ENCODE measurements around the gene MINDY1.

Gene MINDY1

DNA sequence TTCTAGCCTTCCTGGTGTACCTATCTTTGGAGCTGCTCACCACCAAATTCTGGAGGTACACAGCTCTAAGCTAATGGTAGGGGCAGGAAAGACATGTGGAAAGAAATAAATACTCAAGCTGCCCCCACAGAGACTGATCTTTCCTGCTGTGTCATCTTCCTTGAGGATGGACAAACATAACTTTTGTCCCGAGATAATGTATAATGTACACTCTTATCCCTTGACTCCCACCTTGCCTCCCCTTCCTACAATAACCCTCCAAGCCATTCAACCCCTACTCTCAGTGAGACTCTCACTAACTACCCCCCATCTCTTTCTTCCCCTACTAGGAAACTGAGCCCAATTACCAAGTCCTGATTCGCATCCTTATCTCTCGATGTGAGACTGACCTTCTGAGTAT is 12.5 kb downstream of the MINDY1 start:
- FAIRE-seq = no peak
- no peak for DNase-seq (ENCODE audit: insufficient read length, low spot score)

DNA sequence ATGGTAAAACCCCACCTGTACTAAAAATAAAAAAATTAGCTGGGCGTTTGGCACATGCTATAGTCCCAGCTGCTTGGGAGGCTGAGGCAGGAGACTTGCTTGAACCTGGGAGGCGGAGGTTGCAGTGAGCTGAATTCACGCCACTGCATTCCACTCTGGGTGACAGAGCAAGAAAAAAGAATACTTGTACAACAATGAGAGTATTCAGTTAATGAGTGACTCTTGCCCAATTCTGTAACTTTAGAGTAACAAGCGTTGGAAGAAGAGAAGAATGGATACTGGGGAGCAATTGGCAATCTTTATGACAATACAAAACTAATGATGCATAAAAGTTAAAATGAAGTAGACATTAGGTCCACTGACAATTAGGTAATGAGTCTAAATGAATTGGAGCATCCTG is 14.1 kb downstream of the MINDY1 start:
- FAIRE-seq = no peak
- DNase-seq (ENCODE audit: insufficient read length, low spot score) = no peak

DNA sequence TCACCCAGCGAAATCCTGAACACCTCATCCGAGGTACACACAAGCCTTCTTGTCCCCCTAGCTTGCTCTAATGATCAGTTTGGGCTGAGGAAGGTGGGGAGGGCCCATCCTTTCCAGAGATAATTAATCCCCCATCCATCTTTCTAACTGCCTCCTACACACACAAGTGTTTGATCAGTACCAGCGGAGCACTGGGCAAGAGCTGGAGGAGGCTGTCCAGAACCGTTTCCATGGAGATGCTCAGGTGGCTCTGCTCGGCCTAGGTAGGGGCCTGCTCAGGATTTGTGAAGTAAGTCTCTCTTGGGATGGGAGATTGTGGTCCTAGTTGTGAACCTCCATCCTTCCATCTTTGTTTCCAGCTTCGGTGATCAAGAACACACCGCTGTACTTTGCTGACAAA is 18.8 kb downstream of the MINDY1 start:
- no peak for DNase-seq (ENCODE audit: insufficient read length, low spot score)

DNA sequence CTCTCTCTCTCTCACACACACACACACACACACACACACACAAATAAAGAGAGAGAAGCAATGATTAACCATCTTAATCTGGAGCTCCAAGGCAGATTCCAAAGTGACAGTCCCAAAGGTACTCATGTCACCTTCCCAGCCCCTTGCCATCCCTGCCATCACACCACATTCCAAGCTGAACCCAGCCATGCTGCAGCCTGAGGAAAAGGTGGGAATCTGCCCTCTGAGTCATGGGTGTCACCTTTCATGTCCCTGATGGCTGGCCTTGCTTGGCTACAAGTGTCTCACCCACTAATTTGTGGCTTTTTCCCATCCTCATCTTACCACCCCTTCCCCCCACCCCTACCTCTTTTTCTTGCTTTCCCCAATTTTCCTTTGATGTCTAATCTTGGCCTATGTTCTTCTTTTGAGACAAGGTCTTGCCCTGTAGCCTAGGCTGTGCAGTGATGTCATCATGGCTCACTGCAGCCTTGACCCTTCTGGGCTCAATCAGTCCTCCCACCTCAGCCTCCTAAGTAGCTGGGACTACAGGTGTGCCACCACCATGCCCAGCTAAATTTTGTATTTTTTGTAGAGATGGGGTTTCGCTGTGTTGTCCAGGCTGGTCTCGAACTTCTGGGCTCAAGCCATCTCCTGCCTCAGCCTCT is 21.4 kb downstream of the MINDY1 start:
- no peak for DNase-seq (ENCODE audit: insufficient read length, low spot score)
- FAIRE-seq = no peak

More for the DNA sequence above, 18.8 kb downstream of the MINDY1 start:
- FAIRE-seq = no peak

DNA sequence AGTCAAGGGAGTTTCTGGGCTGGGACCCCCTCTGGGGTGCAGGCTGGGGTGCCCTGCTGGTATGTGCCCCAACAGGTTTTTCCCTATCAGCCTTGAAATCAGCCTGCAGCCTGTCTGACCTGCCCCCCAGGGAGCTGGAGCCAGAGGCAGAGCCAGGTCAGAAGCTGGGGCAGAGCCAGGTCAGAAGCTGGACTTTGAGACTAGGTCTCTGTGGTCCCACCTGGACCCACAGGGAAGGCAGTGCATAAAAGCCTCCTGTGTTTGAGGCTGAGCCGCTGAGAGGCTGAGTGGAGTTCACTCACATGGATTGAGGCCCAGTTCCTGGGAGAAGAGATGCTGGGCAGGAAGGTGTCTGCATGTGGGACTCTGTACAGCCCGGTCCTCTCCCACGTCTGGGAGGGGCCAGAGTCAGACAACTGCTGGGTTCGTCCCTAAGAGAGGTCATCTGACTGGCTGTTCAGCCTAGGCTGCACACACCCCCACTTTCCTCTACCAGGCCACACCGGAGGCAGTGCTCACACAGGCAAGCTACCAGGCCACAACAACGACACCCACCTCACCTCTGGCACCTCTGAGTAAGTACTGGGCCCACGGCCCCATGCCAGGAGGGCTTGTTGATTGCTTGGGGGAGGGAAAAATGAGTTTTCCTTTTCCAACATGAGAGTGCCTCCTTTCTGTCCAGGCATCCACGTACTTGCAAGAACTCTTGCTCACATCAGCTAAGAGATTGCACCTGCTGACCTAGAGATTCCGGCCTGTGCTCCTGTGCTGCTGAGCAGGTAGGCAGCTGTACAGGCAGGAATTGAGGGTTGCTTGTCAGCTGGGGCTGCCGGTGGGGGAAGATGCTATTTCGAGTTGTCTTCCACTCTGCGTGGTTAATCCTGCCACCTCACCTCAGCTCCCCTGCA is 24.6 kb downstream of the MINDY1 start, which contains the start of gene ANXA9:
TSS of gene ANXA9 (plus strand) at position 488 of the 908 bp plus-strand sequence. CDS start 814 bp downstream, outside the sequence.
- DNase-seq (ENCODE audit: insufficient read length, low spot score) = no peak
- no peak for FAIRE-seq

DNA sequence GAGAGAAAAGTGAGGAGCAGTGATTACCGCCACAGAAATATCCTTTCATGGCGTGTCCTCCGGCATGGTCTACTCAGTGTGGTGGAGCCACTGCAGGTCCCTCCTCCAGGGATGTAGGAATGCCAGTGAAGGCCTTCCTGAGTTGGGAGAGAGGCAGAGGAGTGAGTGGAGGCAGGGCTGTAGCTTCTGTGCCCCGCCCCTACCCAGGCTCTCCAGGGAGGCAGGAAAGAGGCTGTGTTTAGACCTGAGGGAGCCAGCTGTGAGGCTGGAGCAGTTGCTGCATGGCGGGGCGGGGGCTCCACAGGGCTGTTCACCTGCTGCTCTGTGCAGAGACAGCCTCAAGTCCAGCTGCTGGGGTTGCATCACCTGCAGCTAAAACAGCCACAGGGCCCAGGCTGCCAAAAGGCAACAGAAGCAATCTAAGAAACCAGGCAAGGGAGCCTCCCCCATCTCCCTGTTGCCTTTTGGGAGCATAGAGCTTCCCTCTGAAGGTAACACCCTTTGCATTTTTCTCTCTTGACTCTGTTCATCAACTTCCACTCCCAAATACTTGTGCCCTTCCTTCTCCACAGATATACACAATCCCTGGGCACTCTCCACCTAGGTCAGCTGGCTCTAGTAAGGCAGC is 25.4 kb downstream of the MINDY1 start:
- DNase-seq (ENCODE audit: insufficient read length, low spot score) (no peak), FAIRE-seq (no peak)

DNA sequence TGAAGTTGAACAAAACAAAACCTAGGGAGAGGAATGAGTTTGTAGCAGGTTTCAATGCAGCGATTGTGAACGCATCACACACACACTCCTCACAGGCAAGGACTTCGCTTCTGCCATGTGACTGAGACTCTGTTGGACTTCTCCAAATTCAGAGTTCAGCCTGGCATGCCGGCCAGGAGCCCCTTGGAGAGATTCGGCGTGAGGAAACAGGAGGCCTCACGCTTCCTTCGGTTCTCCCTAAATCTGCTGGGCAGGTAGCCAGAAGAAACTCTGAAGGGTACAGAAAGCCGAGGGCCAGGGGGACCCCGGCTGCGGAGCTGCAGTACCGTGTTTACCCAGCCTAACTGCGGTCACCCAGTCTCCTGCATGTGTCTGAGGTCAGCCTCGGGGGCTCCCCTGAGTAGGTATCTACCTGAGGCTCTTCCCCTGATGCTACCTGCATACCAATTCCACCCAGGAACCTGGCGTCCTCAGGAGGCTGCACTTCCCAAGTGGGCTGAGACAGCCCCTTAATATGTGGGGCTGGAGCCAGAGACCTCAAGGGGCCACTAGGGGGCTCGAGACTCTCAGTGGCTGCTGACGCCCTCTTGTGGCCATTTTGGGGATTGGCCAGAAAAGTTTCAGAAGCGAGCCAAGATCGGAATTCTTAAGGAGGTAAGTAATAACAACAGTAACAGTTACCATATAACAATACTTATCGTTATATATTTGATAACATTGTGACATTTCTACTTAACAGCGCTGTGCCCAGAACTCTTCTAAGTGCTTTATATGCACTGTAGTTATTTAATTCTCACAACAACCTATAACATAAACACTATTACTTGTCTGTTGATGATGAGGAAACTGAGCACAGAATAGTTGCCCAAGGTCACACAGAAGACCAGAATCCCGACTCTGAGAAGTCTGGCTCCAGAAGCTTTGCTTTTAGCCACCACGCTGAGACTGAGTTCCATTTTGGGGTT is 27.3 kb downstream of the MINDY1 start:
- DNase-seq (ENCODE audit: insufficient read length, low spot score) = peak; percentile 84
- no peak for FAIRE-seq

DNA sequence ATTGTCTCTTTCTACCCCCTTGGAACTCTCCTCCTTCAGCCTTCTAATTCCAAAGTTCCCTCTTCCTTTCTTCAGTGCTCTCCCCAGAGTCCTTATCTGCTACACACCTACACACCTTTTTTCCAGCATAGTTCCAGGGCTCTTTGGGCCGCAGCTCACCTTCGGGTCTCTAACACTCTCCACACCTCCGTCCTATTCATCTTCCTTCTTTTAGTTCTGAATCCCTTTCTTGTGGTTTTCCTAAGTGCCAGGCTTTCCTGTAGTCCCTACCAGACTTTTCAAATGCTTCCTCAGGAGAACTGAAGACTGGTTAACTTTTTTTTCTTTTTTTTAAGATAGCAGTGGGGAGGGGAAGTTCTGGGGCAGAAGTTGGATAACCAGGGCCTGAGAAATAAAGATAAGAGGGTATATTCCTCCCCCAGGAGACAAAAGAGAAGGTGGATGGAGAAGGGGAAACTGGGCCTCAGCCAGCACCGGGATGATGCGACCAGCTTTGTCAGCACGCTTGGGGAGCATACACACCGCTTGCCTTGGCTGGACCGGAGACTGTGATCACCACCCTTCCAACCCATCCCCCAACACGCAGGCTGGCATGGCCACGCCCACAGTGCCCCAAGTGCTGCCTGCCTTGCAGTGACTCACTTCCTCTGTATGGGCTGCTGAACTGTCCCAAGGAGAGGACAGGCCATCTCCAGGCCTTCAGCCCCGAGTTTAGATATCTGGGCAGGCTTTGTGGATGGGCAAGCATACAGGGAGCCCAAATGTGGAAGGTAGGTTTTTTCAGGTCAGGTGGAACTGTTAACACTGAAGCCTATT is 29.6 kb downstream of the MINDY1 start:
- peak; percentile 48 for FAIRE-seq
- DNase-seq (ENCODE audit: insufficient read length, low spot score) = peak; percentile 94

DNA sequence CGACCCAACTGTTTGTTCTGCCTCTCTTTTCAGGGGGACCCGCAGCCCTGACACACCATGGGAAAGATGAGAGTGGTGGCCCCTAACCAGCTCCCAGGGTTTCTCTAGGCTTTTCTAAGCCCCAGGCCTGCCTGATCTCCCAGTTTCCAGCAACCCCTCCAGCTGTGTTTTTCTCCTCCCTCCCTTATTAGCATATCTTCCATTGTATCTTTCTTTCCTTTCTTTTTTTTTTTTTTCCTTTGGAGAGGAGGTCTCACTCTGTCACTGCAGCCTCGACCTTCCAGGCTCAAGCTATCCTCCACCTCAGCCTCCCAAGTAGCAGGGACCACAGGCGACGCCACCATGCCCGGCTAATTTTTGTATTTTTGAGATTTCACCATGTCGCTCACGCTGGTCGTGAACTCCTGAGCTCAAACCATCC is 30.3 kb downstream of the MINDY1 start:
- no peak for DNase-seq (ENCODE audit: insufficient read length, low spot score)
- FAIRE-seq = no peak

DNA sequence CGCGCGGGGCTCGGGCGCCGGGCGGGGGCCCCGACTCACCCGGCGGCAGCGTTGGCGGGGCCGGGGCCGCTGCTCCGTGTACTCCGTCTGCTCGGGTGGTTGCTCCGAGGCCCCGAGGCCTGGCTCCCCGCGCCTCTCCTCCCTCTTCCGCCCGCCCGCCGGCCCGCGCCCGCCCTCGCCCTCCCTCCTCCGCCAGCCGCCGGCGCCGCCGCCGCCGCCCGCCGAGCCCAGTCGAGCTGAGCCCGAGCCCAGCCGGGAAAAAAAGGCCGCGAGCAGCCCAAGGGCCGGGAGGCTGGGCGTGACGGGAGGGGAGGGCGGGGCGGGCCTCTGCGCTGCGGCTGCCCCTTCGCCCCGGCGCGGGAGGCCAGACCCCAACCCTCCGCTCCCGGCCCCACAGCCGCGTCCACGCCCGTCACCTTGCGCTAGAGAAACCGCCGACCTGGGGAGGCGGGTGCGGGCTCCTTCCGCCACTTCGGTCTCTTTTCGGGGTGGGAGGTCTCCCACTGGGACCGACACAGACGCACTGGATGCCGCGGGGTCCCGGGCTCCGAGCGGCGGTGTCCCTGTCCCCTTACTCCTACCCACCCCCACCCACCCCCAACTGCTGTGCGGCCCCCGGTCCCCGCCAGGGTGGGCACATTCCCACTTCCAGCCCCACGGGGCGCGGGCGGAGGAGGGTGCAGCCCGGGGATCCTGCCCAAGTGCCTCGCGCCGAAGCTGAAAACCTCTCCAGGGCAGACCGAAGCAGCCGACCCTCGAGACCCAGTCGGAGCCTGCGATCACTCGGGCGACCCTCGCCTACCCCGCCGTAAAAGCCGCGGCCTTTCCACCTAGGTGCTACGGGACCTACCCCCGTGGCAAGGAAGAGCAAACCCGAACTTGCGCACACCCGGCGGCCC is 31.9 kb downstream of the MINDY1 start, which contains the start of gene CERS2:
TSS of gene CERS2 (minus strand) at position 256 of the 899 bp plus-strand sequence. CDS start 5,745 bp downstream, outside the sequence.
- DNase-seq (ENCODE audit: insufficient read length, low spot score) (peak; percentile 68), FAIRE-seq (no peak)

DNA sequence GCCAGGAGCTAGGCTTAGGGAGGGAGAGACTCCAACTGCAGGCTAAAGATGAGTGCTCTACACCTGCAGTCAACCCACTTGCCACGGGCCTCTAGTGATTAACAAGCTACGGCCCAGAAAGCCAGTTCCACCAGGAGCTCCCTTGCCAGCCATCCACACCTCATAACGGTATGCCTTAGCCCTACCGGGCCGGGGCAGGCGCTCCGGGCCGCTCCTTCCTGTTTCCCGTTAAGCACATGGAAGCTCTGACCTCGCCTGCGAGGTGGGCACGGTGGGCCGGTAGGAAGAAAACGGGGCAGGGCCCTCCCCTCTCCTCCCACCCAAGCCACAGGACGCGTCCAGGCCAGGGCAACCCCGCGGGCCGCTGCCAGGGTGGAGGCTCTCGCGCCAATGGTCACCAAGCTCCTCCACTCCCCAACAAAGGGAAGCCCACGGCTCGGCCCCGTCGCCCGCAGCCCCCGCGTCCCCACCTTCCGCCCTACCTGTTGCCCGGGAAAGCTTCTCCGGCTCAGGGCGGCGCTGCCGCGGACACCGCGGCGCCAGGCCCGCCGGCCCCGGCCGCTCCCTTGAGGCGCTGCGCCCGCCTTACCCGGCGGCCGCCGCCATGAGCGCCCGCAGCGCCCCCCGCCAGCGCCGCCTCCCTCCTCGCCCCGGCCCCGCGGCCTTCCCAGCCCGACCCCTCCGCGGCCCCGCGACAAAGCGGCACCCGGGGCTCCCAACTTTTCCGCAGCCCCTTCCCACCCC is 32.7 kb downstream of the MINDY1 start:
- DNase-seq (ENCODE audit: insufficient read length, low spot score) = no peak
- FAIRE-seq = no peak

DNA sequence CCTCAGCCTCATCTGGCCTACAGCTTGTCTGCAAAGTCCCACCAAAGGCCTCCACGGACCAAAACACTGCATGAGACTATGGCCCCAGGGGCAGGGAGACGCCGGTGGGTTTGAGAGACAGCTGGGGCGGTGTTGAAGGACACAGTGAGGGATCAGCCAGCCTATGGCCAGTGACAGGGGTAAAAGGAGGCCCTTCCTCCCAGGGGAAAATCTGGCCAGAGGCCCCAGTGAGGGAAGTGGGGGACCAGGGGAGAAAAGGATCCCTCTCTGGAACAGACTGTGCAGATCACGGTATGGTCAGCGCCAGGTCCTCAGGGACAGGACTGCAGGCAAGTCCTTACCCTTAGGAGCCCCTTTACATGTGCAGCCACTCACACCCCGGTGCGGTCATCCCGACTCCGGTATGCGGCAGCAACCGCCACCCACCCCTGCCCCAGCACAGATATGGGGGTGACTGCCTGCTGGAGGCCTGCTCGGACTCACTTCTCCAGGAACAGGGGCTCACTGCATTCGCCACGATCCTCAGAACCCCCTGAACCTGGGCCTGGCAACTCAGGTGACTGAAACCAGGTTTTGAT is 33.4 kb downstream of the MINDY1 start:
- DNase-seq (ENCODE audit: insufficient read length, low spot score) (no peak), FAIRE-seq (no peak)

DNA sequence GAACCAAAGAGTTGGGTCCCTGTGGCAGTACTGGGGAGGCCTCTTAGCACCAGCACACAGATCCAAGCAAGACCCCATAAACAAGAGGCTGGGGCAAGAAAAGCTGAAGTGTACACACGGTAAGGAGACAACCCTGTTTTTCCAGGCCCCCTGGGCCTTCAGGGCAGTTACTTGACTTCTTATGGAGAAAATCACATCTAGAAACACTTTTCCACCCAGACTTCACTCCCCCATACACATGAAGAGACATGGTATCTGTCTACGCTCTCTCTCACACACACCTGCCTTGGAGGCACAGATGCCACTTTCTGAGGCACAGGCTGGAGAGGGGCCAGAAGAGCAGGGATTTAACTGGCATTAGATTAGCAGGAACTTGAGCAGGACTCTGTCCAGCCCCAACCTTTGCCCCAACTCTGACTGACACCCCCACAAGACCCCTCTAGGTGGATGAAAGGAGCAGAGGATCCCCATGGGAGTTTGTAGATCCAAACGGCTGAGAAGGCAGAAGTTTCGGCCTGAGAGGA is 34.2 kb downstream of the MINDY1 start:
- DNase-seq (ENCODE audit: insufficient read length, low spot score) (no peak), FAIRE-seq (no peak)

DNA sequence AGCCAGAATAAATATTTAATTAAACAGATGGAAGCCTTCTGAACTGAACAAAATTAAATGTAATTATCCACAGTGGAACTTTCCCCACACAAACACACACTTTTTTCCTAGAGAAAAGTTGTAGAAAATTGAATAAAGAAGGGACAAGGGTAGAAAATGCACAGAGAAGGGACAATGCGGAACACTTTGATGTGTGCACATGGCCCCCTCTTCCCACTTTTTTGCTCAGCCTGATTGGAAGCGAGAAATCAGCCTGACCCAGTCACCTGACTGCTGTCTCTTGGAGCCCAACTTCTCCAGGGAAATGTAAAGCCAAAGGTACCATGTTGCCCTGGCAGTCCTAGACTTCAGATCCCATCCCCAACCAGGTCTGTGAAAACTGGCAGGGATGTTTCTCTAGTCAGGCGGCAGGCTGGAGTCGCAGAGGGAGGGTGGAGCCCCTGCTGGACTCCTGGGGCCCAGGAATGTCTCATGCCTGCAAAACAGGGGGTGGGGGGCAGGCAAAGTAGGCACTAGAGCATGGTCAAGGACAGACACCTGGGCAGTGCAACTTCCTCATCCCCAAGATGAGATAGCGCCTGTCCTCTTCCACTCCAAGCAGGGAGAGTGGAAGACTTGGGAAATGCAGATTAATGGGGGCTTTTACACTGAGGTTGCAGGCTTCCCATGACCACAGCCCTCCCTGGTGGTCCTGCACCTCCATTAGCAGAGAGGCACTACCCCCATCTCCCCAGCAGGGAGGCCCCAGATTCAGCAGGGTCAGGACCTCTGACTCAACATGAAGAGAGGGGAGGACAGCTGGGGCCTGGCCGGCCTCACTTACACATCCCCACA is 34.9 kb downstream of the MINDY1 start:
- FAIRE-seq (no peak), DNase-seq (ENCODE audit: insufficient read length, low spot score) (no peak)

DNA sequence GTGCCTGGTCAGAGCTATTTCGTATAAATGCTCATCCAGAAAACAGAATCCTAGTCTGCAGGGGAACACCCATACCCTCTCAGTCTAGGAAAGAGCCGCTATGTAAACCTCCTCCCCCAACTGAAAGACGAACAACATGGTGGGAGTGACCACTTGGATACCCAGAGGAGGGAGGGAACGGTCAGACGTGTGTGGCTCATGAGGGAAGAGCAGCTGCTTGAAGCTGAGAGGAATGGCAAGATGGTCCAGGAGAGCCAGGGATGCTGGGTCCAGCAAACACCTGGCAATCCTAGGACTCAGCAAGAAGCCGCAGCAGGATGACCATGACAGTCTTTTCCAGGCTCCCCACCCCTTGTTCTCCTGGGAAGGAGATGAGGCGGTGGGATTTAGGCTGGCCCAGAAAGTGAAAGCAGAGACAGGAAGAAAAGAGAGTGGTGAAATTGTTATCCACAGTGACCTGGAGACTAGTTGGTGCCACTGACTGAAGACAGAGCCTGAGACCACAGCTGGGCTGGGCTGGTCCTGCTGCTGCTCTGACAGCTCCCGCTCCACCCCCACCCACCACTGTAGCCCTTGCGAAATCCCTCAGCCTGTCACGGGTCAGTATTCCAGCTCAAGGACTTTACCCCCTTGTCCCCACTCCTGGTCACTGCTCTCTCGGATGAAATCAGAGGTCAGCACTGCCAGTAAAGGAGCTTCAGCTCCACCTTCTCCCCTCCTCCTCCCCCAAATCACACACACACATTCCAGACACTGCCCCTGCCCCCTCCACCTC is 35.7 kb downstream of the MINDY1 start:
- DNase-seq (ENCODE audit: insufficient read length, low spot score) (no peak), FAIRE-seq (no peak)

All from HTR-8/SVneo (cell line).